ENCODE results near the gene PHF14. TPM values are rescaled to one million over a fixed set of nuclear protein-coding genes. Genes with fewer than 3 reads are reported as not detected.

The PHF14 gene
- total and polyA plus RNA-seq, 2 experiments from 2014 or later, result 72.0 to 87.9 TPM

GRCh38 chr7:11006291-11006690 lies 32.6 kb downstream of the PHF14 start:
- Histone ChIP-seq H3K36me3 (ENCODE audit: insufficient read depth) (no peaks in the 10 kb centered on the region), H3K27ac (ENCODE audit: low read depth) (no peak overlapping the region), H3K4me2 (no peak overlapping the region), H3K27me3 (ENCODE audit: insufficient read depth) (no peaks in the 10 kb centered on the region), H3K79me2 (replicated peaks; ENCODE audit: insufficient read depth) (peaks cover 93% of the 10 kb centered on the region), H3K4me1 (ENCODE audit: insufficient read depth) (no peaks in the 10 kb centered on the region), H4K20me1 (replicated peaks; ENCODE audit: insufficient read depth) (no peaks in the 10 kb centered on the region), H3K9me2 (ENCODE audit: insufficient read depth) (no peaks in the 10 kb centered on the region), H3K4me3 (no peak overlapping the region), H2AFZ (no peak overlapping the region), H3F3A (replicated peaks; ENCODE audit: low read depth) (no peaks in the 10 kb centered on the region)
- no peaks in the 10 kb centered on the region; the same call in 2 of the 3 replicates for H3K9me3 Mint-ChIP-seq
- no peak for ATAC-seq
- H3K4me3 Mint-ChIP-seq, result no peak overlapping the region
- 0 out of 2 replicates have a peak overlapping the region, but pooled peaks have one; percentile 20 for H3K27ac Mint-ChIP-seq
- H3K36me3 Mint-ChIP-seq (ENCODE audit: low read depth), result peaks cover 33% of the 10 kb centered on the region
- TF ChIP-seq POLR2AphosphoS5 (IDR thresholded peaks at IDR 0.05; ENCODE audit: low read depth), result no peak
- TF ChIP-seq EZH2phosphoT487 (IDR thresholded peaks at IDR 0.05; ENCODE audit: unreplicated experiment), result no peak
- no peak for TF ChIP-seq JUNB (IDR thresholded peaks at IDR 0.05; ENCODE audit: unreplicated experiment)
- TF ChIP-seq REST (IDR thresholded peaks at IDR 0.05; ENCODE audit: unreplicated experiment), result no peak
- no peak for TF ChIP-seq ZNF114 (CRISPR knock-in tag; IDR thresholded peaks at IDR 0.05)
- TF ChIP-seq CREB1 (CRISPR knock-in tag; IDR thresholded peaks at IDR 0.05; ENCODE audit: low read depth), result no peak
- TF ChIP-seq NANOG (IDR thresholded peaks at IDR 0.05; ENCODE audit: borderline replicate concordance), result no peak
- no peak for TF ChIP-seq ETS1 (IDR thresholded peaks at IDR 0.05)
- no peak for TF ChIP-seq ZNF331 (CRISPR knock-in tag; IDR thresholded peaks at IDR 0.05; ENCODE audit: low read depth)
- TF ChIP-seq ZNF462 (CRISPR knock-in tag; IDR thresholded peaks at IDR 0.05), result no peak
- no peak for TF ChIP-seq CTCF (conservative IDR thresholded peaks at IDR 0.05; ENCODE audit: low read depth in 2 of 2)
- no peak for TF ChIP-seq EZH2 (IDR thresholded peaks at IDR 0.05; ENCODE audit: low read depth, unreplicated experiment)
- TF ChIP-seq STAT1 (IDR thresholded peaks at IDR 0.05; ENCODE audit: unreplicated experiment), result no peak
- DNase-seq (ENCODE audit: low spot score), result no peak
- no peaks in the 10 kb centered on the region for H3K27me3 Mint-ChIP-seq (ENCODE audit: insufficient read depth, low read depth, poor library complexity)
- no peaks in the 10 kb centered on the region for H3K4me1 Mint-ChIP-seq
